Activated naive CD4-positive, alpha-beta T cell treated with anti-CD3 and anti-CD28 coated beads, Interleukin-2, amount 50 U/mL, for 72 hours (primary cell): ENCODE data around the gene UBAP1. TPM values are rescaled to one million over a fixed set of nuclear protein-coding genes. Genes with fewer than 3 reads are reported as not detected.
"Not testable (repeated sequence)": the region's sequence is repeated elsewhere in the genome, so short reads cannot be mapped to it uniquely, and the experiment has no call there.

ENCODE experiments used
- ATAC-seq, 2 donors: fragments of 150-1000 bp; cut with Tn5 transposase; 2 replicates each; pipeline ENCODE4 v1.10.0; 2021; ENCODE audit warnings: mild to moderate bottlenecking in 2 of 2, moderate library complexity in 2 of 2
- DNase-seq, 2 donors: peaks; one replicate each; pipeline ENCODE4 v3.0.0; 2021 to 2022; ENCODE audit warnings: low spot score in 2 of 2
- H3K27ac Mint-ChIP-seq, 2 donors: one replicate each; pipeline ENCODE4 v1.8.0; 2022; ENCODE audit warnings: mild to moderate bottlenecking in 2 of 2, mixed read lengths in 2 of 2
- H3K36me3 Mint-ChIP-seq, 2 donors: one replicate each; pipeline ENCODE4 v1.8.0; 2022; ENCODE audit warnings: mixed read lengths in 2 of 2
- H3K9me3 Mint-ChIP-seq, 2 donors: one replicate each; pipeline ENCODE4 v1.8.0; 2022; ENCODE audit warnings: mixed read lengths in 2 of 2
- total RNA-seq, 2 donors: library from RNA; stranded (reverse); gene quantifications; one replicate each; pipeline ENCODE4 v1.2.3, GENCODE V29; 2022

Gene UBAP1
- 10 to 100 TPM; 34.8 to 35.2 TPM for total RNA-seq

- DNase-seq (peak; percentile 92 to 95), ATAC-seq (peak; percentile 98 to 99)
- peaks cover 17 to 18% of the 10 kb centered on the region in 2 donors for H3K36me3 Mint-ChIP-seq
- H3K27ac Mint-ChIP-seq = peak within 1 kb of the TSS; percentile 99
- no peaks in the 10 kb centered on the region for H3K9me3 Mint-ChIP-seq
Observed at GRCh38 chr9:34178436-34179212, at the start of gene UBAP1. TSS of gene UBAP1 (plus strand) at chr9:34179043. CDS start at chr9:34220915, 41,872 bp downstream.

GRCh38 chr9:34131571-34131970, 47.3 kb upstream of the UBAP1 start:
- ATAC-seq = no peak
- Mint-ChIP-seq H3K27ac (peak overlapping the region in 1 of 2 donors; percentile 47), H3K36me3 (peaks cover 0 to 5% of the 10 kb centered on the region in 2 donors), H3K9me3 (no peaks in the 10 kb centered on the region)
- DNase-seq = no peak

GRCh38 chr9:34133436-34133949, 45.4 kb upstream of the UBAP1 start:
- ATAC-seq = no peak
- H3K27ac Mint-ChIP-seq = no peak overlapping the region
- no peaks in the 10 kb centered on the region for H3K36me3 Mint-ChIP-seq
- no peak for DNase-seq
- no peaks in the 10 kb centered on the region for H3K9me3 Mint-ChIP-seq

- Mint-ChIP-seq H3K36me3 (no peaks in the 10 kb centered on the region), H3K27ac (no peak overlapping the region), H3K9me3 (no peaks in the 10 kb centered on the region)
- no peak for DNase-seq
- no peak for ATAC-seq
Observed at GRCh38 chr9:34134521-34134920, 44.3 kb upstream of the UBAP1 start.

- H3K36me3 Mint-ChIP-seq, H3K27ac Mint-ChIP-seq, ATAC-seq, DNase-seq, H3K9me3 Mint-ChIP-seq: not testable (repeated sequence)
Observed at GRCh38 chr9:34138644-34139043, 40.2 kb upstream of the UBAP1 start.

GRCh38 chr9:34139477-34140146, 39.2 kb upstream of the UBAP1 start:
- Mint-ChIP-seq H3K9me3 (no peaks in the 10 kb centered on the region), H3K27ac (no peak overlapping the region), H3K36me3 (no peaks in the 10 kb centered on the region)
- DNase-seq (no peak), ATAC-seq (no peak)

GRCh38 chr9:34140853-34141252, 38.0 kb upstream of the UBAP1 start:
- Mint-ChIP-seq H3K36me3 (no peaks in the 10 kb centered on the region), H3K9me3 (no peaks in the 10 kb centered on the region), H3K27ac (no peak overlapping the region)
- ATAC-seq (no peak), DNase-seq (no peak)

- DNase-seq = no peak
- no peaks in the 10 kb centered on the region for H3K9me3 Mint-ChIP-seq
- no peak for ATAC-seq
- H3K36me3 Mint-ChIP-seq = no peaks in the 10 kb centered on the region
- H3K27ac Mint-ChIP-seq = no peak overlapping the region
Observed at GRCh38 chr9:34143116-34143515, 35.7 kb upstream of the UBAP1 start.

- H3K36me3 Mint-ChIP-seq = no peaks in the 10 kb centered on the region
- H3K9me3 Mint-ChIP-seq = no peaks in the 10 kb centered on the region
- no peak overlapping the region for H3K27ac Mint-ChIP-seq
- no peak for DNase-seq
- ATAC-seq = peak; percentile 28 to 31
Observed at GRCh38 chr9:34145165-34145564, 33.7 kb upstream of the UBAP1 start.

GRCh38 chr9:34151398-34151797, 27.4 kb upstream of the UBAP1 start:
- H3K9me3 Mint-ChIP-seq = no peaks in the 10 kb centered on the region
- ATAC-seq (no peak), DNase-seq (no peak)
- no peak overlapping the region for H3K27ac Mint-ChIP-seq
- H3K36me3 Mint-ChIP-seq = no peaks in the 10 kb centered on the region

- Mint-ChIP-seq H3K27ac (no peak overlapping the region), H3K36me3 (no peaks in the 10 kb centered on the region), H3K9me3 (no peaks in the 10 kb centered on the region)
- no peak for ATAC-seq
- no peak for DNase-seq
Observed at GRCh38 chr9:34154057-34154456, 24.8 kb upstream of the UBAP1 start.

- no peaks in the 10 kb centered on the region for H3K36me3 Mint-ChIP-seq
- ATAC-seq = no peak
- H3K9me3 Mint-ChIP-seq = no peaks in the 10 kb centered on the region
- no peak overlapping the region for H3K27ac Mint-ChIP-seq
- DNase-seq = no peak
Observed at GRCh38 chr9:34157318-34157717, 21.5 kb upstream of the UBAP1 start.

- Mint-ChIP-seq H3K36me3 (no peaks in the 10 kb centered on the region), H3K9me3 (no peaks in the 10 kb centered on the region), H3K27ac (no peak overlapping the region)
- no peak for ATAC-seq
- DNase-seq = no peak
Observed at GRCh38 chr9:34157898-34158297, 20.9 kb upstream of the UBAP1 start.

GRCh38 chr9:34158362-34158869, 20.4 kb upstream of the UBAP1 start:
- Mint-ChIP-seq H3K9me3 (no peaks in the 10 kb centered on the region), H3K36me3 (no peaks in the 10 kb centered on the region), H3K27ac (no peak overlapping the region)
- DNase-seq (no peak), ATAC-seq (no peak)

- no peaks in the 10 kb centered on the region for H3K36me3 Mint-ChIP-seq
- H3K27ac Mint-ChIP-seq = no peak overlapping the region
- H3K9me3 Mint-ChIP-seq = no peaks in the 10 kb centered on the region
- ATAC-seq = no peak
- no peak for DNase-seq
Observed at GRCh38 chr9:34163434-34163833, 15.4 kb upstream of the UBAP1 start.

- DNase-seq (no peak), ATAC-seq (no peak)
- H3K27ac Mint-ChIP-seq = peak overlapping the region in 1 of 2 donors; percentile 86
- H3K9me3 Mint-ChIP-seq = no peaks in the 10 kb centered on the region
- no peaks in the 10 kb centered on the region for H3K36me3 Mint-ChIP-seq
Observed at GRCh38 chr9:34169125-34169524, 9.7 kb upstream of the UBAP1 start.

- Mint-ChIP-seq H3K27ac (no peak overlapping the region), H3K36me3 (no peaks in the 10 kb centered on the region), H3K9me3 (no peaks in the 10 kb centered on the region)
- DNase-seq (no peak), ATAC-seq (no peak)
Observed at GRCh38 chr9:34170237-34170991, 8.4 kb upstream of the UBAP1 start.
